Measurements from ENCODE around the gene SP9. TPM values are rescaled to one million over a fixed set of nuclear protein-coding genes. Genes with fewer than 3 reads are reported as not detected.
A peak's percentile ranks its signal among the peaks of the same experiment; 100 is the strongest.

Gene SP9
- total RNA-seq, 1 experiment from 2014 or later, result 2.9 TPM

GRCh38 chr2:174338147-174338605 is 3.4 kb downstream of the SP9 start:
- H3K4me1 ChIP-seq, result no peaks in the 10 kb centered on the region
- POLR2A ChIA-PET, result no interaction called here
- H3K4me1 Mint-ChIP-seq (ENCODE audit: low read depth, unreplicated experiment), result peaks cover 4% of the 10 kb centered on the region
- TF ChIP-seq CTCF (IDR thresholded peaks at IDR 0.05; ENCODE audit: insufficient read depth in 1 of 2, low read depth in 1 of 2, low read length in 1 of 2, severe bottlenecking in 1 of 2, unreplicated experiment in 1 of 2), result no peak
- intact Hi-C loops (cut with micrococcal nuclease; ENCODE audit: unreplicated experiment), result loop anchor here (5.0 kb wide), 3 partner anchors 286 to 586 kb away; partner anchors contain the start of gene SP3
- H3K9me3 ChIP-seq, result no peaks in the 10 kb centered on the region
- H3K4me3 Mint-ChIP-seq (ENCODE audit: unreplicated experiment), result peak overlapping the region; percentile 99
- DNase-seq, result no peak
- peak overlapping the region; percentile 98 for H3K4me3 ChIP-seq (ENCODE audit: low read depth, low read length)
- H3K9me3 Mint-ChIP-seq (ENCODE audit: unreplicated experiment), result no peaks in the 10 kb centered on the region
- peaks cover 6% of the 10 kb centered on the region for H3K27me3 Mint-ChIP-seq (ENCODE audit: insufficient read depth, unreplicated experiment)
- H3K36me3 ChIP-seq (ENCODE audit: control insufficient read depth, insufficient read depth, low read length), result no peaks in the 10 kb centered on the region
- peaks cover 13% of the 10 kb centered on the region for H3K36me3 Mint-ChIP-seq (ENCODE audit: insufficient read depth, unreplicated experiment)
- CTCF ChIA-PET, result interaction anchor here (0.6 kb wide), 1 partner anchor 180 kb away, joined by 4 read pairs; no protein-coding TSS in a partner anchor
- H3K27ac Mint-ChIP-seq (ENCODE audit: unreplicated experiment), result peak overlapping the region; percentile 87
- no TSS peak for BruUV-seq (replicated peaks)
- H3K27me3 ChIP-seq (replicated peaks; ENCODE audit: control insufficient read depth, insufficient read depth, low read length), result peaks cover 2% of the 10 kb centered on the region

GRCh38 chr2:174338671-174339560 is 4.2 kb downstream of the SP9 start:
- no peaks in the 10 kb centered on the region for H3K36me3 ChIP-seq (ENCODE audit: control insufficient read depth, insufficient read depth, low read length)
- no peak for DNase-seq
- POLR2A ChIA-PET, result no interaction called here
- Mint-ChIP-seq H3K27ac (ENCODE audit: unreplicated experiment) (no peak overlapping the region), H3K4me3 (ENCODE audit: unreplicated experiment) (no peak overlapping the region), H3K27me3 (ENCODE audit: insufficient read depth, unreplicated experiment) (peaks cover 9% of the 10 kb centered on the region), H3K36me3 (ENCODE audit: insufficient read depth, unreplicated experiment) (peaks cover 13% of the 10 kb centered on the region), H3K9me3 (ENCODE audit: unreplicated experiment) (no peaks in the 10 kb centered on the region), H3K4me1 (ENCODE audit: low read depth, unreplicated experiment) (peaks cover 6% of the 10 kb centered on the region)
- CTCF ChIA-PET, result no interaction called here
- intact Hi-C loops (cut with micrococcal nuclease; ENCODE audit: unreplicated experiment), result loop anchor here (5.0 kb wide), 3 partner anchors 287 to 587 kb away; partner anchors contain the start of gene SP3
- H3K4me3 ChIP-seq (ENCODE audit: low read depth, low read length), result no peak overlapping the region
- H3K9me3 ChIP-seq, result no peaks in the 10 kb centered on the region
- peaks cover 2% of the 10 kb centered on the region for H3K27me3 ChIP-seq (replicated peaks; ENCODE audit: control insufficient read depth, insufficient read depth, low read length)
- H3K4me1 ChIP-seq, result no peaks in the 10 kb centered on the region
- TF ChIP-seq CTCF (IDR thresholded peaks at IDR 0.05; ENCODE audit: insufficient read depth in 1 of 2, low read depth in 1 of 2, low read length in 1 of 2, severe bottlenecking in 1 of 2, unreplicated experiment in 1 of 2), result no peak
- no TSS peak for BruUV-seq (replicated peaks)

- Mint-ChIP-seq H3K4me1 (ENCODE audit: low read depth, unreplicated experiment) (peaks cover 6% of the 10 kb centered on the region), H3K27ac (ENCODE audit: unreplicated experiment) (no peak overlapping the region), H3K4me3 (ENCODE audit: unreplicated experiment) (peak overlapping the region; percentile 16), H3K36me3 (ENCODE audit: insufficient read depth, unreplicated experiment) (peaks cover 13% of the 10 kb centered on the region), H3K9me3 (ENCODE audit: unreplicated experiment) (no peaks in the 10 kb centered on the region), H3K27me3 (ENCODE audit: insufficient read depth, unreplicated experiment) (peaks cover 9% of the 10 kb centered on the region)
- no peak for TF ChIP-seq CTCF (IDR thresholded peaks at IDR 0.05; ENCODE audit: insufficient read depth in 1 of 2, low read depth in 1 of 2, low read length in 1 of 2, severe bottlenecking in 1 of 2, unreplicated experiment in 1 of 2)
- Histone ChIP-seq H3K4me3 (ENCODE audit: low read depth, low read length) (no peak overlapping the region), H3K9me3 (no peaks in the 10 kb centered on the region), H3K27me3 (replicated peaks; ENCODE audit: control insufficient read depth, insufficient read depth, low read length) (peaks cover 2% of the 10 kb centered on the region), H3K4me1 (no peaks in the 10 kb centered on the region), H3K36me3 (ENCODE audit: control insufficient read depth, insufficient read depth, low read length) (no peaks in the 10 kb centered on the region)
- intact Hi-C loops (cut with micrococcal nuclease; ENCODE audit: unreplicated experiment), result loop anchor here (5.0 to 10.0 kb wide), 6 partner anchors 105 to 587 kb away; partner anchors contain the start of gene SP3
- CTCF ChIA-PET, result interaction anchor here (0.6 to 1.2 kb wide), 2 partner anchors 107 to 1784 kb away, joined by 3 read pairs; partner anchors contain the start of gene PDK1
- no peak for DNase-seq
- BruUV-seq (replicated peaks), result no TSS peak
- POLR2A ChIA-PET, result no interaction called here
Observed at GRCh38 chr2:174339561-174340399, 5.0 kb downstream of the SP9 start.

Measured in Caco-2 (cell line).